GM19240 (cell line): ENCODE measurements around the gene CWC27.

Experiments used
- DNase-seq: peaks from one replicate; pipeline ENCODE4 v3.0.0; 2011; ENCODE audit warnings: low spot score; ENCODE audit not compliant: insufficient read length

Gene CWC27, protein sequence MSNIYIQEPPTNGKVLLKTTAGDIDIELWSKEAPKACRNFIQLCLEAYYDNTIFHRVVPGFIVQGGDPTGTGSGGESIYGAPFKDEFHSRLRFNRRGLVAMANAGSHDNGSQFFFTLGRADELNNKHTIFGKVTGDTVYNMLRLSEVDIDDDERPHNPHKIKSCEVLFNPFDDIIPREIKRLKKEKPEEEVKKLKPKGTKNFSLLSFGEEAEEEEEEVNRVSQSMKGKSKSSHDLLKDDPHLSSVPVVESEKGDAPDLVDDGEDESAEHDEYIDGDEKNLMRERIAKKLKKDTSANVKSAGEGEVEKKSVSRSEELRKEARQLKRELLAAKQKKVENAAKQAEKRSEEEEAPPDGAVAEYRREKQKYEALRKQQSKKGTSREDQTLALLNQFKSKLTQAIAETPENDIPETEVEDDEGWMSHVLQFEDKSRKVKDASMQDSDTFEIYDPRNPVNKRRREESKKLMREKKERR

GRCh38 chr5:64768358-64769312, at the start of gene CWC27, which contains the start of gene SREK1IP1:
CWC27 (plus strand) TSS chr5:64768930; CDS start chr5:64769147, 217 bp downstream.
SREK1IP1 (minus strand) TSS chr5:64768691; CDS start chr5:64768517, 174 bp downstream.
- DNase-seq: peak; percentile 32

DNA sequence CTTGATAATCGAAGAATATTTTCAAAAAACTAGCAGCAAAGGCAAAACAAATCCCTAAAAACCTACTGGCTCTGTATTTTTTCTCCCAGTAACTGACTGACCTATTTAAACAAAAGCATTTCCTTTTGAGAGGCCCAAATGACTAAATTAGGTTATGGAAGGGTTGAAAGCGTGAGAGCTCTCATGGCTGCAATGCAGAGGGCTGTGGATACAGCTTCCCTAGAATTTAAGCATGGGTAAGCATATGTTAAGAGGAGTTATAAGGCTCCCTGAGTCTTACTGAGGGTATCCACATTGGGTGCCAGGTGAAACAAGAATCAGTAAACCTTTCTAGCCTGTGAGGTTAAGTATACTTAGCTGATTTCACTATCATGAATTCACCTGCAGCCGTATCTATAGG, 46.1 kb upstream of the CWC27 start:
- no peak for DNase-seq

DNA sequence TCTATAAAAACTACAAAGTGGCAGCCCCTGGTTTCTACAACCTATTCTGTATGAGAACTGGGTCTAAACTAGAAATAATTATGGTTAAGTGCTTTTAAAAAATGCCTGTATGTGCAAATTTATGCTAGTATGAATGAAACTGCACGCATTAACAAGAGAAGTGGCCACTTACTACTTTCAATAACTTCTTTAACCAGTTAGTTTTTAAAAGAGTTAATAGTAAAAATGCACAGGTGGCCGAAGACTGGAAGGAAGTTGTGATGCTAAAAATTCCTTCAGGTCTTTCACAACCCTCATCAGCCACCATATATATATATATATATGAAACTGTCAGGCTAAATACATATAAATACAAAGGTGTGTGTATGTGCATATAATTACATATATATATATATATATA, 41.6 kb upstream of the CWC27 start:
- DNase-seq: no peak

DNA sequence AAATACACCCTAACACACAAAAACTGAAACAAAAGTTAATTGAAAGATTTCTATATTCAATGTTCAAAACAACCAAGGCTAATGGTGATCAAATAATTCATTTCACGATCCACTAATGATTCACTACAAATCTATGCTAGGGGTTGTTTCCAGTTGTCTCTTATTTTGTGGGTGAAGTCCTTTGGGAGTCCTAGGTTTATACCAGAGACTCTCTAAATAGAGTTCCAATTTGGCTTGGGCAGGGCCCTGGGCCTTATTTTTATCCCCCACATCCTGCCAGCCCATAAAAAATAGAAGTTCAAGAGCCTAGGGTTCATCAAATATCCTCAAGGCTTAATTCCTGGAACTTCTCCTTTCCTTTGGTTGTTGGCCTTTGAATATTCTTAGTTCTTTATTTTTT, 26.3 kb upstream of the CWC27 start:
- no peak for DNase-seq

- DNase-seq: no peak
These were observed 25.9 kb upstream of the CWC27 start for GRCh38 chr5:64742821-64743220.

DNA sequence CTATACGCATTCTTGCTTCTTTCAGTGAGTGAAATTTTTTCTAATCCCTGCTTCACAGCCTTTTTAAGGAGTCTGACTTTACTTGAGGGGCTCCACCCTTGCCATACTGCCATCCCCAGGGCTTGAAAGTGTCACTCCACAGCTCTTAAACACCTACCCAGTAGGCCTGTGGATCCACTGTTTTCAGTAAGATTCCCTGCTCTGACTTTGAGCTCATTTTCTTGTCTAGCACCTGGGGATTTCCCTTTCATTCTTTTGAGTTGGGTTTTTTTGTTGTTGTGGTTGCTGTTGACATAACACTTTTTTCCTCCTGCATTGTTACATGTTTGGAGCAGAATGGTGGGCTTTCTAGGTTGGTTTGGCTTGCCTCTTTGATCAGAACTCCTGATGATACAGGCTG, 23.8 kb upstream of the CWC27 start:
- no peak for DNase-seq

GRCh38 chr5:64746446-64746845, 22.3 kb upstream of the CWC27 start:
- no peak for DNase-seq

DNA sequence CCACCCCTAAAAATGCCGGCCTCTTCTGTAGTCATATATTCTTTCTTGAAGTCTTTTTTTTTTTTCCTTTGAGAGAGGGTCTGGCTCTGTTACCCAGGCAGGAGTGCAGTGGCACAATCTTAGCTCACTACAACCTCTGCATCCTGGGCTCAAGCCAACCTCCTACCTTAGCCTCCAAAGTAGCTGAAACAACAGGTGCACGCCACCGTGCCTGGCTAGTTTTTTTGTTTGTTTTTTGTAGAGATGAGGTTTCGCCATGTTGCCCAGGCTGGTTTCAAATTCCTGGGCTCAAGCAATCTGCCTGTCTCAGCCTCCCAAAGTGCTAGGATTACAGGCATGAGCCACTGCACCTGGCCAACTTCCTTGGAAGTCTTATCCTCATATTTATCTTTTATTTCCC, 19.3 kb upstream of the CWC27 start:
- DNase-seq: no peak

DNA sequence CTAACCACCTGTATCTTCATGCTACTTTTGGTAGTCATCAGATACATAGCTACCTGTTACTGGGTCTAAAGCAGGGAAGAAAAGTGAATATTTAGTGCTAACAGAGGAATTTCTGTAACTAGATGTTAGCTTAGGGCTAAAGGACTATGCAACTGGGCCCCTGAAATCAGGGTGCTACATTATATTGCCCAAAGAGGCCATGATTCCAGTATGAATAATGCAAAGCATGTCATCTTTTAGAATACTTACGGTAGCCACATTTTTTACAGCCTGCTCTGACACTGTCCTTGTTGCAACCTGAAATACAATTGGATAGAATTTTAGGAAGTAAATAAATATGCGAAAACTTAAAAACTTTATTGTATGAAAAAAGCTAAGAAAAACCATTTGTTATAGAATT, 14.7 kb upstream of the CWC27 start:
- no peak for DNase-seq

- no peak for DNase-seq
These were observed 9.8 kb upstream of the CWC27 start for GRCh38 chr5:64758901-64759300.

DNA sequence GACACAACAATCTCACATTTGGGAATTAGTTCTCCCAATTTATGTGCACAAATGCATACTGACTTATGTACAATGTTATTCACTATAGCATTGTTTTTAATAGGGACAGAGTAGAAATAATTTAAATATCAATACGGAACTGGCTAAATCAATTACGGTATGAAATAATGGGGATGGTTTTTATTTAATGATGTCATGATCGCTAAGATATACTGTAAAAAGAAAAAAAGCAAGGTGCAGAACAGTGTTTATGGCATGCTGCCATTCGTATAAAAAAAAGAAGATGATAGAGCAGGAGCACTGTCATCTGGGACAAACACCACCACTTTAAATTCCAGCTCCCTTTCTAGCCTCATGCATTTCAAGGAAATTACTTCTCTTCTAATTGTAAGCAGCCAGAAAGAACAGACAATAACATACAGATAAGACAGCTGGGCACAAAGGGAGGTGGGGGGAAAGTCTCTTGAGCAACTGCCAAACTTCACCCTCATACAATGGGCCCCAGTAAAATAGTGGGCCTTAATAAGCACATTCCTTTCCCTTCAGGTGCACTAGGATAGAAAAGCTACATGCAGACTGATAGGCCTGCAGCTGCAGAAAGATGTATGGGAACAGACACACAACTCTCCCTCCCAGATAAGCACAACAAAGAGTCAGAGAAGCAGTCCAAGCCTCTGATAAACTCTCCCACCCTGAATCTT, 8.6 kb upstream of the CWC27 start:
- DNase-seq: no peak

GRCh38 chr5:64763948-64764503, 4.7 kb upstream of the CWC27 start:
- no peak for DNase-seq

DNA sequence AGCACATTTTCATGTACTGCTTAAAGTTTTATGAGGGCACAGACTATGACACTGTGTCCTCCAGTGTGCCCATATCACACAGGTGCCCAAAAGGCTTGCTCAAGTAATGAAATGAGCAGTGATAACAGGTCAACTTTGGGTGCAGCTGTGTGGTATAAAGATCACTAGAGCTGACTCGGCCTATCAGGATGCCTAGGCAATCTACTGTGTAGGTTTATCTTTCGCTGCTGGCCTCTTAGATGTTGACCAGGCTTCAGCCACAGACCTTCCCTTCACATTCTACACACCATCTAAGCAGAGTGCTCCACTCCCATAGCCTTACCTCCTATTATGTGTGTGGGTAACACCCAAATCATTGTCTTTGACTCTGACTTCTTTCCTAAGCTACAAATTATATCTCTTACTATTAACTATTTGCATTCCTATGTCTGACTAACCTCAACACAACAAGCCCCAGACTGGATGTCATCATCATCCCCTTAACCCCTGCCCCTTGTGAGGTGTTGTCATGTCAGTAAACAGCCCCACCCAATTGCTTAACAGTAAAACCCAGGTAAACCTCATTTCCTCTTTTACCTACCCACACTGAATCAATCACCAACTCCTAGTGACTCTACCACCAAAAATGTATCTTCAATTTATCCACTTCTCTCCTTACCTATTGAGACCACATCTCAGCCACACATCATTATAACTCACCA, 2.8 kb upstream of the CWC27 start:
- no peak for DNase-seq

DNA sequence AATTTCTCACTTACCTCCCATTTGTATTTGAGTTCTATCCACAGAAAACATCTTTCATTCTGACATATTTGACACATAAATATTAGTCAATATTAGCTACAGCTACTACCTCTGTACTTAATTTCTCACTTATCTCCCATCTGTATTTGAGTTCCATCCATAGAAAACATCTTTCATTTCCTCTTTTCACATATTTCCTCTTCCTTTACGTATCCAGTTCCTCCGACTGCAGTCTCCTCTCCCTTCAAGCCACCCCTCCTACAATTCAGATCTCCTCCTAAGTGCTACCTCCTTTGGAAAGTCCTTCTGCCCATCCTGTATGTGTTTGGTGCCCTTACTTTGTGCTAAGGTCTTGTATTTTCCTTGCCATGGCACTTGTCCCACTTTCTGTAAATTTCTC, 1.8 kb upstream of the CWC27 start:
- DNase-seq: no peak

DNA sequence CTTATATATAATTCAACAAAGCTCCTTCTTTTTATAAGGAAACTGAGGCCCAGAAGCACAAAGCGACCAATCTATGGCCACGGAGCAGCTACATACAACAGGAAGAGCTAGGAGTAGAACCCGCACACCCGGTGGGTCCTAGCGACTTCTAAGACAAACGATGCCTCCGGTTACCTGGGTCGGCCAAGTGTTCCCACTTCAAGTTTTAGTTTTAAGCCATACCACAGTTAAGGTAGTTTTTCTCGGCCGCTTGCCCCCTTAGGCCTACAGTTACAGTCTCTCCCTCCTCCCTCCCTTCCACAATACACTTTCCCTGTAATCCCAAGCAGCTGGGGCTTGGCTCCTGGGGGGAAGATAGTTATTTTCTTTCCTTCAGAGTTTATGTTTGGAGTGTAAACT, 772 bp upstream of the CWC27 start:
- DNase-seq: no peak

GRCh38 chr5:64769855-64770254, 1.1 kb downstream of the CWC27 start:
- DNase-seq: no peak

- no peak for DNase-seq
These were observed 3.0 kb downstream of the CWC27 start for GRCh38 chr5:64771736-64772135.

- DNase-seq: no peak
These were observed 4.8 kb downstream of the CWC27 start for GRCh38 chr5:64773533-64773932.

- DNase-seq: no peak
These were observed 6.6 kb downstream of the CWC27 start for GRCh38 chr5:64775291-64775690.

GRCh38 chr5:64784451-64785025, 15.8 kb downstream of the CWC27 start:
- DNase-seq: no peak
